HG03520 (cell line): ENCODE results near the gene RORB.

Experiments
- ATAC-seq: cut with Tn5 transposase; IDR thresholded peaks from one replicate; pipeline ENCODE4 v1.9.1; 2021; ENCODE audit warnings: mild to moderate bottlenecking, moderate library complexity; ENCODE audit not compliant: unreplicated experiment

The RORB gene

DNA sequence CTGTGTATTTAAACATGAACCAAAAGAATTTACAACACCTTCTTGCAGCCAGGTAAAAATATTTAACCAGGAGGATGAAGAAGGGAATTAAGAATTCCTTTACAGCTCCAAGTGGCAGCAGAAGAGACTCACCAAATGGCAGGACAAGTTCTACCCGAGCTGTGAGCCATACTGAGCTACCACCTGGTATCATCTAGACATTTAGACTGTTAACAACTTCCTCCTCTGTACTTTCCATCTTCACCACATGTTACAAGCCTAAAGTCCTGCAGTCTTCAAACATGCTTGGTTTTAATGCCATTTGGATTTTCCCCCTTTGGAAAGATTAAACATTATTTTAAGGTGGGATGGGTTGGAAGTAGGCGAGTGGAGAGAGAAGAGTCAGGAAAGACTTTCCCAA is 200.4 kb downstream of the RORB start:
- ATAC-seq = no peak

DNA sequence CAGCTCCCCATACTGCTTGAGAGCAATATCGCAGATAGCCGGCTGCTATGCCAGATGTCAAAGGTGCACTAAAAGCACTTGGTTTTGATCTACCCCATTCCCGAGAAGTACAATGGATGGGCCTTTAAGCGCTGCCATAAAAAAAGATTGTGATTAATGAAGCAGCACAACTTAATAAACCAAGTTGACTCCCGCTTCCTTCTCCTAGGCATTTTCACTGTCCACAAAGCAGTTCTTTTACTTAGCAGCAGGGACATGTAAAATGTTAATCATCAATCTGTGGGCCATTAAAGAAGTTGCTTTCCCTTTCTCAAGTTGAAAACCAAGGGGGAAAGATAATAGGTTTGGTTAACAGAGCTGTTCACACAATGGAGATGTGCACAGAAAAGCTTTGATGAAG is 214.2 kb downstream of the RORB start:
- ATAC-seq = no peak

DNA sequence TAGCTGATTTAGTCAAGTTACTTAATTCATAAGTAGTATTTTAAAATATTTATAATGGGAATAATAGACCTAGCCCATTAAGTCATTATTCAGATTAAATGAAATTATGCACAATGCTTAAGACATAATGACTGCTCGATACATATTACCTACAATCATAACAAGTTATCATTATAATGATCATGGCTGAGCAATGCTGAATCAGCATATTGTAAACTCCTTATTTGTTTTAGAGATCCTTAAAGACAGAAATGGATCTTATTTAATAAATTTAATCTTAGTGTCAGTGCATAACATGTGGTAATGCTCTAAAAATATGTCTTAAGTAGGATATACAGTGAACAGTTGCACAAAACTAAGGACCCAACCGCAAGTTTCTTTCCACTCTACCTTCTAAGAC is 221.6 kb downstream of the RORB start:
- ATAC-seq = no peak

DNA sequence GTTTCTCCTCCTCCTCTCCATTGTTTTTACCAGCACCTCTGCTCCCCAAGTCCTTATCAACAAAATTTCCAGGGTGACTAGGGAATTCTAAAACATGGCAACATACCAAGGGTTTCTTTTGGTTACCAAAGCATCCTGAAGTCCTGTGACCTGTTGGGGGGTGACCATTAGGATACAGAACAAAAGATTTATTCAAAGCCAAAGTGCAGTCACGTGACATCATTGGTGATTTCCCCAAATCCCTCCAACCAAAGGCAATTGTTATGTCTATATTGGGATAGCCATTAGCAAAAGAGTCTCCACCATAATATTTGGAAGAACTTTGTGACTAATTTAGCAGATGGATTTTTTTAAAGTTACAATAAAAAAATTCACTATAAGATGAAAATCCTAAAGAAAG is 222.2 kb downstream of the RORB start:
- ATAC-seq = no peak

DNA sequence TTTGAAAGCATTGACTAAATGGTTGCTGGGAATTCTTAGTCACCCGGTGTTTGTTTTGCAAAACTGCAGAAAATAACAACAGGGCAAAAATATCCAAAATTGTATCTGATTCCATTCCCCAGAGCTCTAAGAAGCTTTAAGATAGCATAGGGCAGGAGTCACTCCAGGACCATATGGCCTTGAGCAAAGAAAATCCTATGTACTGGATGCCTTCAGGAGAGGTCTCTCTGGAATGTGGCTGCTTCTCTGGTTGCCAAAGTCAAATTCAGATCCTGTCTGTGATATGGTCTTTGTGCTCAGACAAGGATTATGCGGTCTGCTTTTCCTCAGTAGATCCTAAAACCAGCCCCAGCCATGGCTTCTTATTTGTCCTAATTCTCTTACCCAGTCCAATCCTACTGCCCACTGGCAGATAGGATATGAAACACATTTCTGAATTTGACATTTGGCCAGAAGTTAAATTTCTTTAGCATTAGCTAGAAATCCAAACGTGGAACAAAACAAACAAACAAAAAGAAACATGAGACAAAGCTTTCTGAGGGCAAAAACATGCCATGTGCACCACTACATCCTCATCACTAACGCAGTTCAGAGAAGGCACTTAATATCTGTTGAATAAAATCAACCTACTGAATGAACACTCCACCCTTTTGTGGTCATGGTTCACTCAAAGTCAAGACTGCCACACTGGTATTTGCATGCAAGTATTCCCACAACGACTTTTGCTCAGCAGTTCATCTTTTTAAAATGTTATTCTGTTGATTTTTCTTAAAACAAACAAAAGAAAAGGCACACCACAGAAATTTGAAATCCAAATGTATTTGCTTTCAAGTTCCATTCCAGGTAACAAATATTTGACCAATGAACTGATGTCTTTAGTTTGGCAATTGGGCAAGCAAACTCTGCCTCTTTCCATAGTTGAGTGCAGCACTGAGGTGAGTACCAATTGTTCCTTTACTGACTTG is 224.8 kb downstream of the RORB start:
- ATAC-seq = no peak

DNA sequence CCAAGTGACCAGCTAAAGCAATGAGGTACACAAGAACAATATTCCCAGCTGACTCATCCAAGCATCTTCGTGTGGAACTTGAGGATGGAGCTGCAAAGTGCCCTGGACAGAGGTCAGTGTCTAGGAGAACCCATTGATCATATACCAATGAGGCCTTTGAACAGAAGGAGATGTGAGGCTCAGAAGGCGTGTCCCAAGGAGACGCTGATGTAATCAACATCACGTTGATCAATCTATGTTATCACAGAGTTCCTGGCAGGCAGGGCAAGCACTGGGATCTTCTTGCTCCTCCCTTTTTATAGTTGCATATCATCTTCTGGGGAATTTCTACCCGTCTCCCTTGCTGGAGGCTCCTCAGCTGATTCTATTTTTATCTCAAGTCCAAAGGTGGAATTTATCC is 227.2 kb downstream of the RORB start:
- no peak for ATAC-seq

DNA sequence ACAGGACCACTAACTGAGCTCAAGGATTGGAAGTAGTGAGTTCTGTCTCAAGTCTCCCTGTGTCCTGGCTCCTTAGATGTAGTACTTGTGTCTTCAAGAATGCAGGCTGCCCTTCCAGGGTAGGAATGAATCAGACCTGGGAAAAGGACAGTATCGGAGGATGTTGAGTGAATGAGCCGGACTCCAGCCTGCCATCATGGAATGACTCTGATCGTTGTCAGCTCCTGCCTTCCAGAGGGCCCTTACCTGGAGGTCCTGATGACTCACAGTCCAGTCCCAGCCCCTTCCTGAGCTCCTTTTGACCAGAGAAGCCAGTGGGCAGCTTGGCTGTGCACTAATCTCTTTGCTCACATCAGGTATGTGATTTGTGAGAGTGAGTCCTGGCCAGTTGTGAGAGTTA is 229.4 kb downstream of the RORB start:
- no peak for ATAC-seq

DNA sequence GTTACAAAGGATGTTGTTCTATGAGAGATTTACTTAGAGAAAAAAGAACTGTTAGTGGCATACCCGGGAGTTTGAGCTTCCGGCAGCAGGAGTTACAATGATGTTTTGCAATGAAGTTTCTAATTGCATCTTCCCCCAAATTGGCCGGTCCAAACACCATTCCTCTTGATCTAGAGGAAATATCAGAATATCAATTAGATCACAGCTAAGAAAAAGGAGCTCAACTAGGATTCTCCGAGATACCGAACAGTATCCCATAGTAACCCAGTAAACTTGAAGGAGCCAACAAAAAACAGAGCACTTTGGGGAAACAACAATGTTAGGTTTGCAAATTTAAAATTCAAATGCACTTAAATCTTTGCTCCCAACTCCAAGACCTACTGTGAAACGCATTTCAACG is 231.0 kb downstream of the RORB start:
- no peak for ATAC-seq

DNA sequence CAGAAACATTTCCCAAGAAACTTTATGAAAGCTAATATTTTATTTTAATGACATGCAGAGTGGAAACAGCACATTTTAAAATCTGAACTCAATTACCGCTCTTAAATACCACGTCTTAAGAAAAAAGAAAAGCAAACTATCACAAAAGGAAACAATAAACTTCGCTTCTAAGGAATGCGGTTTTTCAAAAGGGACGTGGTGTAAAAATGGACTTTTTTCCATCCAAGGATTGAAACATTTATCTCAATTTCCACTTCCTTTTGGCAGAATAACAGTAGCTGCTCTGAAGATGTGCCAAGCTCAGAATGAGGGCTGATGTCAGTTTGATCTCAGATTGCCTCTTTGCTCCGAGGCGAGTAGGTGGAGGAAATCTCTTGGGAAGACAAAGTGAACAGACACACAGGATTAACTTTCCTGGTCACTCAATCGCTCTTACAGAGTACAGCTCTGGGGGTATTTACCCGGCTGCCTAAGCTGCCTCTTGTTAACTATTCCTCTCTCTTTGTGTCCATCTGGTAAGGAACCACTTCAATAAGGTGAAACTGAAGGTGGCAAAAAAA is 232.1 kb downstream of the RORB start:
- ATAC-seq = no peak

DNA sequence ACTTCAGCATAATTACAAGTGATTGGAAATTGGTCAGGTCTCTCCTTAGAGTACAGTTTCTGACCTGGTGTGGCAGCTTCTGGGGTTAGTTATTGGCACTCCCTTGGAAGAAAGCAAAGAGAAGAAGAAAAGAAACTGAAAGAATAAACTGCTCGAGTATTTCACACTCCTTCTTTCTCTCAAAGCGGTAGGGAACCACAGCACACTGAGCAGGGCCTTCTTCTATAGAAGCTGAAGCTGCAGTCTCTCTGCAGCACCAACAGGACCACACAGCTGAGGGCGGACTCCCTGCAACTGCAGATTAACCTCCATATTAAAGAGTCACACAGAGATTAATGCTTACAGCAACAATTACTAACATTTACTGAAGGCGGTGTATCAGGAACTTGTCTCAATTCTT is 238.6 kb downstream of the RORB start:
- no peak for ATAC-seq

DNA sequence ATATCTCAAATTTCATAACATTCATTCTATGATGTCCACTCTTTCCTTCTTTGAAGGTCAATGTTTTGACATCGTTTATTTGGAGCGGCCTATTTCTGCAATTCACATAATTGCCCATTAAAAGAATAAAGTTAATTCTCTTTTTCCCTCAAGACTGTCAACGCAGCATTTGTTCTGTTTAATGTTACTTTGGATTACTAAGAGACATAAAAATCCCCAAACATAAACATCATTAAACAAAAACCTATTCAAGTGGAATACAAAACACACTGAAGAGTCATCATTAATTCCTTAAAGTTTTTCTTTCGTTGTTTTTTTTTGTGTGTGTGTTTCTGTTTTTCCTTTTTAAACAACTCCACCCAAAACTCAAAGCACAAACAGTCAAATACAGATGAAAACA is 239.5 kb downstream of the RORB start:
- ATAC-seq = no peak

DNA sequence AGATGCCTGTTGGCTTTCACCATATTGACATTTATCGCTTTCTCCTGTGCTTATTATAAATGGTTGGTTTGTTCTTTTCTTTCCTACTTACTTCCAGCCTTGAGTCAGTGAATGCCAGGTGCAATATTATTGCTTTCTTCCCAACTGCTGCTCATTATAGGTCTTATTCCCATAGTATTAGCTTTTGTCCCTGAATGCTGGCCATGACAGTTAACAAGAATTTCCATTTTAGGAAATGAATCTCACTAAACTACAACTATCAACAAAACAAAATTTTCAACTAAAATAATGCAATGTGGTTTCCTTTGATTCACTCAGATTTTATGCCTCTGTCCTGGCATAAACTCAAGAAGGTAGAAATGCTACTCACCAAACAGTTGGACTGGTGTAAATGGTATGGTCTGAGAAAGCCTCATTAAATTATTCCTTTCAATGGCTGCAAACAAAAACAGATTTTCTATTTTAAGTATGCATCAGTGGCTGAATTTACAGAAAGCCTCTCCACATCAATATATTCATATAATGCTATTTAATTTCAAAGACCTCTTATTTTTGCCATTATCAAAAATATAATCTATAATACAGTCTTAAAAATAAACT is 245.2 kb downstream of the RORB start:
- no peak for ATAC-seq
